Activated CD8-positive, alpha-beta memory T cell treated with anti-CD3 and anti-CD28 coated beads, Interleukin-2, amount 10 ng/mL, durations not matched to agents 7 days and 5 days (primary cell): Measurements from ENCODE around the gene BIN2. TPM values are rescaled to one million over a fixed set of nuclear protein-coding genes. Genes with fewer than 3 reads are reported as not detected.
A peak's percentile ranks its signal among the peaks of the same experiment; 100 is the strongest.
"Not testable (repeated sequence)": the region's sequence is repeated elsewhere in the genome, so short reads cannot be mapped to it uniquely, and the experiment has no call there.

Source experiments
- ATAC-seq: fragments of 150-1000 bp; cut with Tn5 transposase; one replicate; pipeline ENCODE4 v1.10.0; 2021; ENCODE audit warnings: moderate library complexity
- CTCF ChIA-PET: fragments of 350-600 bp; sonication (Branson Sonifier 250); formaldehyde crosslinking; loops from one replicate; lab custom pipeline; 2021; ENCODE audit warnings: antibody characterized with exemption; lab: Charles Lee
- DNase-seq: peaks from one replicate; pipeline ENCODE4 v3.0.0-alpha.2; 2020
- H3K27ac Mint-ChIP-seq: one replicate; pipeline ENCODE4 v1.8.0; 2021; ENCODE audit warnings: mild to moderate bottlenecking, mixed read lengths
- H3K27me3 Mint-ChIP-seq: one replicate; pipeline ENCODE4 v1.8.0; 2021; ENCODE audit warnings: mixed read lengths
- H3K36me3 Mint-ChIP-seq: one replicate; pipeline ENCODE4 v1.8.0; 2021; ENCODE audit warnings: mild to moderate bottlenecking, mixed read lengths
- H3K4me1 Mint-ChIP-seq: one replicate; pipeline ENCODE4 v1.8.0; 2021; ENCODE audit warnings: mixed read lengths
- H3K4me3 Mint-ChIP-seq: one replicate; pipeline ENCODE4 v1.8.0; 2021; ENCODE audit warnings: mild to moderate bottlenecking, moderate library complexity, mixed read lengths
- H3K9me3 Mint-ChIP-seq: one replicate; pipeline ENCODE4 v1.8.0; 2022; ENCODE audit warnings: low read depth, mixed read lengths
- total RNA-seq, 2 experiments: library from RNA; stranded (reverse); gene quantifications; one replicate each; pipeline ENCODE4 v1.2.3, GENCODE V29; 2021

The BIN2 gene
- total RNA-seq, 2 experiments from 2014 or later = 109 to 147 TPM

DNA sequence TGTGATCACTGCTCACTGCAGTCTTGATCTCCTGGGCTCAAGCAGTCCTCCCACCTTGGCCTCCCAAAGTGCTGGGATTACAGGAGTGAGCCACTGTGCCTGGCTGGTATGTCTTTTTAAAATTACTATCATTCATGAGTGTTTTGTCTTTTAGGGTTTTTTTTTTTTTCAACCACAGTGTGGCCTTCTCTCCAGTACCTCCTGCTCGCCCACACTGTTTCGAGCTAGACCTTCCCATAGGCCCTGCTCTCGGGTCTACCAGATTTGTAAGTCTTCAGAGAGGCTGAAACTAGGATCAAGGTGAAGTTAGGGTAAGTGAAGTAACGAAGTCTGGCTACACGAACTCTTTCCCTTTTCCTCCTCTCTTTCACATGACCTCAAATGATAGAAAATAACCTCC, 1.5 kb downstream of the BIN2 start:
- ATAC-seq = no peak
- peaks cover 75% of the 10 kb centered on the region for H3K4me1 Mint-ChIP-seq
- peak overlapping the region; percentile 95 for H3K4me3 Mint-ChIP-seq
- no peaks in the 10 kb centered on the region for H3K9me3 Mint-ChIP-seq
- peak overlapping the region; percentile 99 for H3K27ac Mint-ChIP-seq
- H3K36me3 Mint-ChIP-seq = peaks cover 47% of the 10 kb centered on the region
- CTCF ChIA-PET = interaction anchor here (1.6 to 5.9 kb wide), 2 partner anchors 20 to 52 kb away, joined by 5 to 44 read pairs; partner anchors contain the start of gene SMAGP
- no peaks in the 10 kb centered on the region for H3K27me3 Mint-ChIP-seq
- peak; percentile 51 for DNase-seq

DNA sequence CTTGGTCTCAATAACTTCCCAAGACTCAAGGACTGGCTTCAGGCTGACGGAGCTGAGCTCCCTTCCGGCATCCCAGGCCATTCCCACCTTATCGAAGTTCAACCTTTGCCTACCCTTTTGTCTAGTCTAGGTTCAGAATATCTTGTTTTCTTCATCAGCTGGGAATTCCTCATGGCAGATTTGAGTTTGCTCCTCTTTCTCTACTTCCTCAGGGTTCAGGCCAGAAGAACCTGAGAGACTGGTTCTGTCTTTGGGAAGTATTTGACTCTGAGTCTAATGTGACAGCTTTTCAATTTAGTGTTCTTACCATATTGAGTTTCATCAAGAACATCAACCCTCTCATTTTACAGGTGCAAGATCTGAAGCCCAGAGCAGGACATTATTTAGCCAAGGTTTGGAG, 2.1 kb downstream of the BIN2 start:
- ATAC-seq (no peak), DNase-seq (no peak)
- CTCF ChIA-PET = interaction anchor here (0.9 to 5.9 kb wide), 2 partner anchors 20 to 53 kb away, joined by 4 to 44 read pairs; no protein-coding TSS in a partner anchor
- Mint-ChIP-seq H3K9me3 (no peaks in the 10 kb centered on the region), H3K27me3 (no peaks in the 10 kb centered on the region), H3K27ac (peak overlapping the region; percentile 91), H3K36me3 (peaks cover 49% of the 10 kb centered on the region), H3K4me3 (peak overlapping the region; percentile 95), H3K4me1 (peaks cover 73% of the 10 kb centered on the region)

DNA sequence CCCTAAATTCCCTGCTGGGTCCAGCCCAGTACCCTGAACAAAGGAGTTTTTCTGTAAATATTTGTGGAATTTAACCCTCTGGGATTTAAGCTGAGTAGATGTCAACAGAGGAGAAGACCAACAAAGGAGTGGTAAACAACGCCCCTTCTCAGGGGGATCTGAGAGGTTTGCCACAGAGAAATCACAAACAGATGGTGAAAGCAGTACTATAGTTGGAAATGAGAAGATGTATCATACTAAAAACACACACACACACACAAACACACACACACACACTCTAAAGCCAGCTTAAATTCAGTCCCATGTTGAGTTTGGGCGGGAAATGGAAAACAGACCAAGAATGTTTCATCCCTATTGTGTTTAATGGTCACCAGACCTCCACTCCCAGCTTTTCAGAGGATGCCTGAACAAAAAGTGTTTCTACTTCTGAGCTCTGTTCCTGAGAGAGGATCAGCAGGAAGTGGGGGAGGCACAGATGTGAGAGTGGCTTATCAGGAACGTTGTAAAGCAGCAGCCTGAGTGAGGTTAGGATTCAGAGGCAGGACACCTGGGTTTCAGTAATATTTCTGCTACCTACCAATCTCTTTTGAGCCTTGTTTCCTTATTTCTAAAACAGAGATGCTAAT, 3.2 kb downstream of the BIN2 start:
- H3K36me3 Mint-ChIP-seq = peaks cover 52% of the 10 kb centered on the region
- no peak for ATAC-seq
- no peaks in the 10 kb centered on the region for H3K27me3 Mint-ChIP-seq
- DNase-seq = no peak
- H3K9me3 Mint-ChIP-seq = no peaks in the 10 kb centered on the region
- H3K4me1 Mint-ChIP-seq = peaks cover 67% of the 10 kb centered on the region
- H3K27ac Mint-ChIP-seq = peak overlapping the region; percentile 91
- CTCF ChIA-PET = interaction anchor here (1.0 to 5.9 kb wide), 5 partner anchors 9 to 52 kb away, joined by 3 to 44 read pairs (median 3); no protein-coding TSS in a partner anchor
- H3K4me3 Mint-ChIP-seq = peak overlapping the region; percentile 95

DNA sequence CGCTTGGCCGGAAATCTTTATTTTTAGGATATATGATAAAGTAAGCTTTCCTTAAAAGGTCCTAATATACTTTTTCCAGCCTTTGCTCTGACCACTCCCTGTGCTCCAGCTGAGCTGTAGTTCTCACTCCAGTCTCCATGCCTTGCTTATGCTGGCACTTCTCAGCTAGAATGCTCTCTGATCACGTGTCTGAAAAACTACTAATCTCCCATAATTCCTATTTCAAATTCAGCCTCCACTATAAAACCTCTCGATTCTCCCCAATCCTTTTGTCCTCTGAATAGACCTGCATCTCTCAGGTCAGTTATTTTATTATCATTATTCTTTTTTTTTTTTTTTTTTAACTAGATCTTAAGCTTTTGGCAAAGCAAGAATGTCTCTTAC, 3.7 kb downstream of the BIN2 start:
- ATAC-seq (no peak), DNase-seq (no peak)
- peaks cover 56% of the 10 kb centered on the region for H3K36me3 Mint-ChIP-seq
- CTCF ChIA-PET = interaction anchor here (1.0 to 5.9 kb wide), 6 partner anchors 10 to 51 kb away, joined by 3 to 44 read pairs (median 3); no protein-coding TSS in a partner anchor
- H3K27ac Mint-ChIP-seq = peak overlapping the region; percentile 91
- peak overlapping the region; percentile 18 for H3K4me3 Mint-ChIP-seq
- no peaks in the 10 kb centered on the region for H3K27me3 Mint-ChIP-seq
- peaks cover 69% of the 10 kb centered on the region for H3K4me1 Mint-ChIP-seq
- H3K9me3 Mint-ChIP-seq = no peaks in the 10 kb centered on the region

DNA sequence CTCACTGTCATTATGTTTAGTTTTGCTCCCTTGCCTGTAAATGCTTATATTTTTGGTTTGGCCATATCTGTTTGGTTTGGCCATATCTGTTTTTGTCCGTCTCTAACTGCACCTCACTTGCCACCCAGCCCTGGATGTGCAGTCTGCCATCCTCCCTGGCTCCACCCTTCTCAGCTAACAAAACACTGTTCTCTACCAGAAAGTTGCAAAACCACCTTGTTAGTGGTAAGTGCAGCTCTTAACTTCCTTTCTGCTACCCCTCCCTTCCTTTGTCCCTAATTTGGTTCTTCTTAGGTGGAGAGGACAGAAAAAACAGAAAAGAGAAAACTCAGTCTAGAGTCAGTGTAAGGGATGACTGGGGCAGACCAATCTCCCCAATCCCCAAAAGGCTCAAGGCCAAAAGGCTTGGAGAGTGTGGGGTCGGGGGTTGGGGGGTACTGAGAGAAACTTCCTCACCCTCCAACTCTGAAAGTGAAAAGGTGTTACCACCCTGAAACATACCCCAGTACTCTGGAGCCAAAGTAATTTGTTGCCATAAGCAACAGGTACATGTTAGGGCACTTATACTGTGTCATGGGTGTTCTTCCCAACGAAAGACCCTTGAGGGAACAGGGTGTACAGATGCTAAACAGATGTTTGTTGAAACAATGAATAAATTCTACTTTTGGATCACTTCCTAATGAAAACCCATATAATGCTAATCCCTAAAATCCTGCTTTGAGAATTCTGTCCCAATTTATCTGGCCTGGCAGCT, 5.0 kb downstream of the BIN2 start:
- CTCF ChIA-PET = interaction anchor here (0.6 to 5.9 kb wide), 8 partner anchors 8 to 336 kb away, joined by 3 to 44 read pairs (median 4); partner anchors contain the start of gene LETMD1
- Mint-ChIP-seq H3K36me3 (peaks cover 62% of the 10 kb centered on the region), H3K27me3 (no peaks in the 10 kb centered on the region), H3K4me1 (peaks cover 60% of the 10 kb centered on the region), H3K27ac (peak overlapping the region; percentile 91), H3K4me3 (peak overlapping the region; percentile 52), H3K9me3 (no peaks in the 10 kb centered on the region)
- peak; percentile 73 for DNase-seq
- ATAC-seq = peak; percentile 71

DNA sequence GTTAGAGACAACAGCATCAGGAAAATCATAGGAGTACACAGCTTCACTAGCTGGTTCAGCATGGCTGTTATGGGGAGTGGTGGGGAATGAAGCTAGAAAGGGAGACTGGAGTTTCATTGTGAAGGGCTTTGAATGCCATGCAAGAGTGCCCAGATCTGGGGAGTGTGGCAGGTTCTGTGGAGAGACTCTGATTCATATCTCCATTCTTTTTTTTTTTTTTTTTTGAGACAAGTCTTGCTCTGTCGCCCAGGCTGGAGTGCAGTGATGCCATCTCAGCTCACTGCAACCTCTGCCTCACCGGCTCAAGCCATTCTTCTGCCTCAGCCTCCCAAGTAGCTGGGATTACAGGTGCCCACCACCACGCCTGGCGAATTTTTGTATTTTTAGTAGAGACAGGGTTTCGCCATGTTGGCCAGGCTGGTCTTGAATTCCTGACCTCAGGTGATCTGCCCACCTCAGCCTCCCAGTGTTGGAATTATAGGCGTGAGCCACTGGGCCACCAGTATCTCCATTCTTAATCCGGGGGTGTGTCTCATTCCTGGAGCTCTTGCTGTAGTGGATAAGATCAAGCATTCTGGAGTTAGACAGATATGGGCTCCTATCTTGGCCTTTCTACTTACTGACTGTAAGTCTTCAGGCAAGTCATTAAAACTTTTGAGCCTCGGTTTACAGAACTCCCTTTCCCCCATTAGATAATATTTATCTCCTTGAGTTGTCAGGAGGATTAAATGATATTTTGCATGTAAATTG, 5.7 kb downstream of the BIN2 start:
- Mint-ChIP-seq H3K4me1 (peaks cover 64% of the 10 kb centered on the region), H3K4me3 (peak overlapping the region; percentile 52), H3K27ac (peak overlapping the region; percentile 91), H3K36me3 (peaks cover 63% of the 10 kb centered on the region)
- CTCF ChIA-PET = interaction anchor here (0.9 to 5.9 kb wide), 8 partner anchors 9 to 270 kb away, joined by 3 to 44 read pairs (median 4); partner anchors contain the start of genes LETMD1 and SMAGP
- not testable (repeated sequence) for H3K27me3 Mint-ChIP-seq, H3K9me3 Mint-ChIP-seq, DNase-seq, ATAC-seq

DNA sequence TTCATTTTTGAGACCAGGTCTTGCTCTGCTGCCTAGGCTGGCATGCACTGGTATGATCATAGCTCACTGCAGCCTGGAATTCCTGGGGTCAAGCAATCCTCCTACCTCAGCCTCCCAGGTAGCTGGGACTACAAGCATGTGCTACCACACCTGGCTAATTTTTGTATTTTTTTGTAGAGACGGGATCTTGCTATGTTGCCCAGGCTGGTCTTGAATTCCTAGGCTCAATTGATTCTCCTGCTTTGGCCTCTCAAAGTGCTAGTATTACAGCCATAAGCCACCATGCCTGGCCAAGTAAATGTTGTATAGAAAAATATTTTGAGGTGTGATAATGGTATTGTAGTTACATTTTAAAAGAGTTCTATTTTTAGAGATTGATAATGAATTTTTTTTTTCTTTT, 12.6 kb downstream of the BIN2 start:
- peaks cover 56% of the 10 kb centered on the region for H3K36me3 Mint-ChIP-seq
- ATAC-seq = no peak
- H3K27me3 Mint-ChIP-seq = no peaks in the 10 kb centered on the region
- no peak overlapping the region for H3K4me3 Mint-ChIP-seq
- H3K4me1 Mint-ChIP-seq = peaks cover 20% of the 10 kb centered on the region
- DNase-seq = no peak
- CTCF ChIA-PET = interaction anchor here (0.6 to 1.4 kb wide), 2 partner anchors 30 to 63 kb away, joined by 4 to 6 read pairs; no protein-coding TSS in a partner anchor
- H3K9me3 Mint-ChIP-seq = no peaks in the 10 kb centered on the region
- H3K27ac Mint-ChIP-seq = no peak overlapping the region

DNA sequence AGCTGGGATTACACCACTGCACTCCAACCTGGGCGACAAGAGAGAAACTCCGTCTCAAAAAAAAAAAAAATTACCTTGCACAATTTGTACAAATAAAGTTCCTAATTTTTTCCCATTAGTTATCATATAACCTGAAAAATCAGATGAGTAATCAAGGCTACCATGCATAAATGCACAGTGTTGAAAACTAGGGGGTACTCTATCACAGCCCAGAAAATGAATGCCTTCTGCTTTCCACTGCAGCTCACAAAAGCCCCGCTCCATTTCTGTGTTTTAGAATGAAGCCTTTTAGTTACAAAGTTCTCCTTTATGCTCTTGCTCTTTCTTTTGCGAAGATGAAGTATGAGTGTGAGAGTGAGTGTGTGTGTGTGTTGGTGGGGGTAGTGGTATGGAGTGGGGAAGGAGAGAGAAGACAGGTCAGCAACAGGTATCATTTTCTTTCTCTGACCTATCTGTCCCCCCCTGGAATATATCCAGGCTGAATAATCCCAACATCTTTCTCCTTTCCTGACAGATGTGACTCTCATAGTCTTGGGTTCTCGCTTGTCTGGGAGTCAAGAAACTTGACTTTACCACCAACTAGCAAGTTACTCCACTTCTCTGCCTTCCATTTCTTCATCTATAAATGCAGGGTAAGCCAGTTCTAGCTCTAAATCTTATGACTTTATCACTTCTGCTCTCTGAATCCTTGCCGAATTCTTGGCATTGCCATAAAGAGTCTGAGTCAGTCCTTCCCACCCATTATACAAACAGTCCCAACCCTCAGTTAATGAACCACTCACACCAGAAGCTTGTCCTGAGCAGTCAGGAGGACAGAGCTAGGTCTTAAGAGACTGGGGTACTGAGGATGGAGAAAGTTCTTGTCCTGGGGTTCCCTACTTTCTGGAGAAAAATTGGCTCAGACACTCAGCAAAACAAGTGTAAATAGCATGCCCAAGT, 16.1 kb downstream of the BIN2 start:
- Mint-ChIP-seq H3K36me3 (peaks cover 48% of the 10 kb centered on the region), H3K27ac (no peak overlapping the region)

DNA sequence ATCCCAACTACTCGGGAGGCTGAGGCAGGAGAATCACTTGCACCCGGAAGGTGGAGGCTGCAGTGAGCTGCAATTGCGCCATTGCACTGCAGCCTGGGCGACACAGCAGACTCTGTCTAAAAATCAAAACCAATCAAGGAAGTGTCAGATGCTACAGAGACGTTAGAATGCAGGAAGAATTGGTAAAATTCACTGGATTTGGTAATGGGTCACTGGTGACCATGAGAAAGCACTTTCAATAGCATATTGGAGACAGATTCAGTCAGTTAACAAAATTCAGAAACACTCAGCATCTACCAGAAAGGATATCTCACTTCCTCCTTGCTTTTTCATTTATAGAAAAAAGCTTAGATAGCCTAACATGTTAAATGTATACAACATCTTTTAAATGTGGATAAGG, 17.5 kb downstream of the BIN2 start:
- H3K4me3 Mint-ChIP-seq = no peak overlapping the region
- H3K4me1 Mint-ChIP-seq = peaks cover 5% of the 10 kb centered on the region
- CTCF ChIA-PET = interaction anchor here (1.7 kb wide), 1 partner anchor 35 kb away, joined by 8 read pairs; no protein-coding TSS in a partner anchor
- ATAC-seq = no peak
- no peak for DNase-seq
- H3K27me3 Mint-ChIP-seq = no peaks in the 10 kb centered on the region
- no peaks in the 10 kb centered on the region for H3K9me3 Mint-ChIP-seq
- H3K27ac Mint-ChIP-seq = no peak overlapping the region
- H3K36me3 Mint-ChIP-seq = peaks cover 52% of the 10 kb centered on the region

More for the DNA sequence above, 16.1 kb downstream of the BIN2 start:
- H3K4me3 Mint-ChIP-seq = no peak overlapping the region
- no peak for DNase-seq
- H3K9me3 Mint-ChIP-seq = no peaks in the 10 kb centered on the region
- no peaks in the 10 kb centered on the region for H3K27me3 Mint-ChIP-seq
- ATAC-seq = no peak
- CTCF ChIA-PET = interaction anchor here (0.6 to 1.4 kb wide), 3 partner anchors 10 to 33 kb away, joined by 3 to 6 read pairs (median 3); no protein-coding TSS in a partner anchor
- H3K4me1 Mint-ChIP-seq = peaks cover 10% of the 10 kb centered on the region

DNA sequence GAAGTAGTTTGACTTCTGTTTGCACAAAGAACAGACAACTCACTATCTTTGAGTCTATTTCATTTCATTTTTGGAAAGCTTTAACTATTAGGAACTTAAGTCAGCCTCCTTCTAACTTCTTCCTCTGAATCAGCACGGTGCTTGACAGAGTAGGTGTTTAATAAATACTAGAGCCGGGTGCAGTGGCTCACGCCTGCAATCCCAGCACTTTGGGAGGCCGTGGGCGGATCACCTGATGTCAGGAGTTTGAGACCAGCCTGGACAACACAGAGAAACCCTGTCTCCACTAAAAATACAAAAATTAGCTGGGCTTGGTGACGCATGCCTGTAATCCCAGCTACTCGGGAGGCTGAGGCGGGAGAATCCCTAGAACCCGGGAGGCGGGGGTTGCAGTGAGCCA, 23.2 kb downstream of the BIN2 start:
- ATAC-seq, H3K27me3 Mint-ChIP-seq, H3K4me1 Mint-ChIP-seq, H3K27ac Mint-ChIP-seq, H3K9me3 Mint-ChIP-seq, H3K4me3 Mint-ChIP-seq, DNase-seq: not testable (repeated sequence)
- CTCF ChIA-PET = interaction anchor here (0.9 to 1.5 kb wide), 2 partner anchors 31 to 40 kb away, joined by 3 to 4 read pairs; no protein-coding TSS in a partner anchor
- H3K36me3 Mint-ChIP-seq = peaks cover 42% of the 10 kb centered on the region

DNA sequence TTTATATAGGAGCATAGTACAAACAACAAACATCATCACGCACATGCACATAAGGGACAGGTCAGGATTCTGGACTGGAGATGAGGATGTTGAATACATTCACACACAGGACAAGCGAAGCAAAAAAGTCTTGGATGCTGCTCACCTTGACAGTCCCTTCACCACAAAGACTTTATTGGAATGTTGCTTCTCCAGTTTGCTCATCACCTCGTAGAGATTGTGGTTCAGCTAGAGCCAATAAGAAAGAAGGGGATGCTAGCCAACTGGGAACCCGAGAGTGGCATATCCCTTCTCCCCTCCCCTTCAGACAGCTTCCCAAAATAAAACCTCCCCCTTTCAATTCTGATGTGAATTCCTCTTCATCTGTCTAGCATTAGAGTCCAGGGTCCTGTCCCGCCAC, 28.3 kb downstream of the BIN2 start:
- H3K27me3 Mint-ChIP-seq = no peaks in the 10 kb centered on the region
- no peaks in the 10 kb centered on the region for H3K9me3 Mint-ChIP-seq
- no peak overlapping the region for H3K27ac Mint-ChIP-seq
- no peak for DNase-seq
- peaks cover 46% of the 10 kb centered on the region for H3K36me3 Mint-ChIP-seq
- CTCF ChIA-PET = interaction anchor here (1.7 kb wide), 1 partner anchor 46 kb away, joined by 5 read pairs; no protein-coding TSS in a partner anchor
- no peak for ATAC-seq
- no peak overlapping the region for H3K4me3 Mint-ChIP-seq
- H3K4me1 Mint-ChIP-seq = no peaks in the 10 kb centered on the region

DNA sequence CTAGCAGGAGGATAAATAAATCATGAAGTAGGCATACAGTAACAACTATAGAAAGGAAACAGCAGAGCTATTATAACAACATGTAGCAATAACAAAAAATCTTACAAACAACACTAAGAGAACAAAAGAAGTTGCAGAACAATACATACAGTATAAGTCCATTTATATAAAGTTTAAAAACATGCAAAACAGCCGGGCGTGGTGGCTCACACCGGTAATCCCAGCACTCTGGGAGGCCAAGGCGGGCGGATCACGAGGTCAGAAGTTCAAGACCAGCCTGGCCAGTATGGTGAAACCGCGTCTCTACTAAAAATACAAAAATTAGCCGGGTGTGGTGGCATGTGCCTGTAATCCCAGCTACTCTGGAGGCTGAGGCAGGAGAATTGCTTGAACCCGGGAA, 29.9 kb downstream of the BIN2 start:
- Mint-ChIP-seq H3K27ac (peak overlapping the region; percentile 10), H3K36me3 (peaks cover 49% of the 10 kb centered on the region)
- not testable (repeated sequence) for ATAC-seq, H3K4me1 Mint-ChIP-seq, DNase-seq, H3K9me3 Mint-ChIP-seq, H3K4me3 Mint-ChIP-seq, H3K27me3 Mint-ChIP-seq
- CTCF ChIA-PET = interaction anchor here (1.1 to 1.5 kb wide), 2 partner anchors 25 to 47 kb away, joined by 3 to 5 read pairs; no protein-coding TSS in a partner anchor
